GM18498 (cell line): ENCODE results near the gene ZNF408.
"Not testable (repeated sequence)": the region's sequence is repeated elsewhere in the genome, so short reads cannot be mapped to it uniquely, and the experiment has no call there.

ENCODE experiments used
- ATAC-seq: cut with Tn5 transposase; IDR thresholded peaks from one replicate; pipeline ENCODE4 v1.9.1; 2021; ENCODE audit warnings: mild to moderate bottlenecking, moderate library complexity; ENCODE audit not compliant: unreplicated experiment

ZNF408 gene

GRCh38 chr11:46696212-46696558 lies 4.6 kb upstream of the ZNF408 start:
- ATAC-seq, result no peak

DNA sequence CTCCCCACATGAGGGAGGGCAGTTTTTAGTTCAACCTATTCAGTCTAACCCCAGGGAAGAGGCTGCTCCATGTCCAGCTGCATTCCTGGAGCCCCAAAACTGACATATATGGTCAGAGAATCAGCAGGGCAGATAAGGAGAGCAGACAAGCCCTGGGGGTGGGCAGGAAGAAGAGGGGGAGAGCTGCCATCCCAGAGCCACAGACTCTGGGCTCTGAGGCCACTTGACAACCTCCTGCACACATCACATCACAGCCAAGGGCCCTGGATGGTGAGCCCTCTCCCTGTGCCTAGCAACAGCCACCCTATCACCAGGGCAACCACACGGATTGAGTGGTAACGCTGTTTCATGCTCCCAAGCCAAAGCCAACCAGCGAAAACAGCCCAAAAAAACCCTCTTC lies 3.5 kb upstream of the ZNF408 start:
- ATAC-seq, result no peak

GRCh38 chr11:46697723-46698122 lies 3.1 kb upstream of the ZNF408 start:
- no peak for ATAC-seq

DNA sequence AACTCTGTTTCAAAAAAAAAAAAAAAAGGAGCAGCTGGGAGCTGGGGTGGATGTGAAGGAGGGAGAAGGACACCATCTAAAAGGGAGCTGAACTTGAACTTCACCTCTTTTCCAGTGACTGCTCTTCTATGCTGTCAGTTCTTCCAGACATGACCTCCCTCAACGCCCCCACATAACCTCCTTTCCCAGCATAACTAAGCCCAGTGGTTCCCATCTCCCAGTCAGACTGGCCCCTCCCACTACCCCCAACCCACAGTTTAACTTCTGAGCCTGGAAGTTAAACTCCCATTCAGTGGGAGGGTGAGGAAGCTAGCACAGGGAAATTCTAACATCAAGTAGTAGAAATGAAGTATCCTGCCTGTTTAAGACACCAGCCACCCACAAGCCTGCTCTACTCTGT lies 2.2 kb upstream of the ZNF408 start:
- ATAC-seq, result no peak

DNA sequence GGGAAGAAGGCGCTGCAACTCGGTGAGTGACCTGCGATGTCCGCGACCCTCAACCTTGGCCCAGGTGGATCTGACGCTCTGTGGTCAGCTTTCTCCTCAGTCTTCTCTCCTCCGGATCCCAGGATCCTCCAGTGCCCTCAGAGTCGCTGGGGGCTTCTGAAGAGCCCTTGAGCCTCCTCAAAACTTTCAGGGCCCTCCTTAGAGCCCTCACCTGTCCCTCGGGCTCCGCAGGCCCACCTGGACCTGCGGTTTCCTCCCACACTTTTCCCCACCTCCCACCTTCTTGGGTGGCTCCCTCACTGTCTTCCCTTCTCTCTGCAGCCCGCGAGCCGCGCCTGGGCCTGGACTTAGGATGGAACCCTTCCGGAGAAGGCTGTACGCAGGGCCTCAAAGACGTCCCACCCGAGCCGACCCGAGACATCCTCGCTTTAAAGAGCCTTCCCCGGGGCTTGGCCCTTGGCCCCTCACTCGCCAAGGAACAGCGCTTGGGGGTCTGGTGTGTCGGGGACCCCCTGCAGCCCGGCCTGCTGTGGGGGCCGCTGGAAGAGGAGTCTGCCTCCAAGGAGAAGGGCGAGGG lies 335 bp downstream of the ZNF408 start:
- no peak for ATAC-seq

DNA sequence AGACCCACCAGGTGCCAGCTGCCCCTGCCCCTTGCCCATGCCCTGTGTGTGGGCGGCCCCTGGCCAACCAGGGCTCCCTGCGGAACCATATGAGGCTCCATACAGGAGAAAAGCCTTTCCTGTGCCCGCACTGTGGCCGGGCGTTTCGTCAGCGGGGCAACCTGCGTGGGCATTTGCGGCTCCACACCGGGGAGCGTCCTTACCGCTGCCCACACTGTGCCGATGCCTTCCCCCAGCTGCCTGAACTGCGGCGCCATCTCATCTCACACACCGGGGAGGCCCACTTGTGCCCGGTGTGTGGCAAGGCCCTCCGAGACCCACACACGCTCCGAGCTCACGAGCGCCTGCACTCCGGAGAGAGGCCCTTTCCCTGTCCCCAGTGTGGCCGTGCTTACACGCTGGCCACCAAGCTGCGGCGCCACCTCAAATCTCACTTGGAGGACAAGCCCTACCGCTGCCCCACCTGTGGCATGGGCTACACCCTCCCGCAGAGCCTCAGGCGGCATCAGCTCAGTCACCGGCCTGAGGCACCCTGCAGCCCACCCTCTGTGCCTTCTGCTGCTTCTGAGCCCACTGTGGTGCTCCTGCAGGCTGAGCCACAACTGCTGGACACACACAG lies 4.3 kb downstream of the ZNF408 start:
- no peak for ATAC-seq

DNA sequence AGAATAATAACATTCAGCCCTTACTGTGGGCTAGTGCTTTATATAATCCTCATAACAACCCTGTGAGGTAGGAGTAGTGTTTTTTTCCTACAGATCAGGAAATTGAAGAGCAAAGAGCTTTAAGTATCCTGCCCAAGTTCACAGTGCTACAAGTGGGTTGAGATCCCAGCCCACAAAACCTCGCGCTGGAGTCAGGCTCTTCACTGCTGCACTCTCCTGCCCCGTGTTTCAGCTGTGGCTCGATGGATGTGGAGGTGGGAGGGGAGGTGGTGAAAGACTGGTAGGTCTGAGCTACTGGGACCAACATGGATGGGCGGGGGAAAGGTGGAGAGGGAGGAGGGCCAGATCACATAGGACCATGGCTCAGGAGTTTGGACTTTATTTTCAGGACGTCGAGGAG lies 6.1 kb downstream of the ZNF408 start:
- ATAC-seq, result no peak

- ATAC-seq, result not testable (repeated sequence)
These were observed 8.5 kb downstream of the ZNF408 start for GRCh38 chr11:46709351-46709750.

- ATAC-seq, result no peak
These were observed 10.0 kb downstream of the ZNF408 start for GRCh38 chr11:46710821-46711269.

DNA sequence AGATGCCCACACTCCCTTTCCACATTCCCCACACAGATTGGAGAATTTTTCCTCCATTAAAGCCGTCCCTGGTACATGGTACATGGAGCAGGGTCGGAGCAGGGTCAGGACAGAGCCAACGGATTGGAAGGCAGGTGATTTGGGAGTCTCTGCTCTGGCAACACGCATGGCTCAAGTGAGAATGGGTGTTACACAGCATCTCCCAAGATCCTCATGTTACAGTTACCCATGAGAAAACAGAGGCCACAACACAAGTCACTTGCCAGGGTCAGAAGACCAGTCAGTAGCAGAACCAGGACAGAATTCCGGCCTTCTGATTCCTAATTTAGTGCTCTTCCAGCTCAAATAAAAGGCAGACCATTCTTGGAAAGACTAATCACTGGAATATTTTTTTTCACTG lies 10.5 kb downstream of the ZNF408 start:
- no peak for ATAC-seq

- ATAC-seq, result no peak
These were observed 12.2 kb downstream of the ZNF408 start for GRCh38 chr11:46712874-46713576.

DNA sequence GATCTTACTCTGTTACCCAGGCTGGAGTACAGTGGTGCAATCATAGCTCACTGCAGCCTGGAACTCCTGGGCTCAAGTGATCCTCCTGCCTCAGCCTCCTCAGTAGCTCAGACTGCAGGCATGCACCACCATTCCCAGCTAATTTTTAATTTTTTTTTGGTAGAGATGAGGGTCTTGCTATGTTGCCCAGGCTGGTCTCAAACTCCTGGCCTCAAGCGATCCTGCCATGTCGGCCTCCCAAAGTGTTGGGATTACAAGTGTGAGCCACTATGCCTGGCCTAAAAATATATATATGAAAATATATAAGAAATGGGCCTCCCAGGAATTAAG lies 17.0 kb downstream of the ZNF408 start:
- not testable (repeated sequence) for ATAC-seq

DNA sequence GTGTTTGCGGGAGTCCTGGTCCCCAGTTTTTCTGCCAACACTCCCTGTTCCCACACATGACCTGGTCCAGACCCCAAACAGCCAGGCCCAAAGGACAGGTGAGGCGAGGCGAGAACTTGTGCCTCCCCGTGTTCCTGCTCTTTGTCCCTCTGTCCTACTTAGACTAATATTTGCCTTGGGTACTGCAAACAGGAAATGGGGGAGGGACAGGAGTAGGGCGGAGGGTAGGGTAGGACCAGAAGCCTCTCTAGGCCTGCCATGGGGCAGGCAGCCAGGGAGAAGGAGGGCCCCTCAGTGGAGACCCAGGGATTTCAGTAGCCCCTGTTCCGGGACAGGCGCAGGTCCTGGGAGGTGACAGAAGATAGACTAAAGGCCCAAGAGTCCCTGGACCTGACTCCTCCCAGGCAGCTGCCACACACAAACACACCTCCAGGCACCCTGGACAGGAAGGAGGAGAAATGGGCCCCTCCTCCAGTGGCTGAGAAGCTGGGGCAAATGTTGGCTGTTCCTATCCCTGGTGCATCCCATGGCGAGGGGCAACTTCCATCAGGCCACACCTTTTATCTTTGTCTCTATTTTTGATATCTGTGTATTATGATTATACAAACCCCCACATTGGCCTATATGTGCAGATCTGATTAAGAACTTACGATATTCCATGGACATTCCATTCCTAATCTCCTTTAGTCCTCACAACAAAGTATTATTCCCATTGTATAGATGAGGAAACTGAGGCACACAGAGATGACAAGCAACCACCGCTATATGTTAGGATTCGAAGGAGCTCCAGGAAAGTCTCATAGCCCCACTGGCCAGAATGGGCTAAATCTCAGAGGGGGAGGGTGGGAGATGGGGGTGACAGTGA lies 17.6 kb downstream of the ZNF408 start:
- no peak for ATAC-seq

DNA sequence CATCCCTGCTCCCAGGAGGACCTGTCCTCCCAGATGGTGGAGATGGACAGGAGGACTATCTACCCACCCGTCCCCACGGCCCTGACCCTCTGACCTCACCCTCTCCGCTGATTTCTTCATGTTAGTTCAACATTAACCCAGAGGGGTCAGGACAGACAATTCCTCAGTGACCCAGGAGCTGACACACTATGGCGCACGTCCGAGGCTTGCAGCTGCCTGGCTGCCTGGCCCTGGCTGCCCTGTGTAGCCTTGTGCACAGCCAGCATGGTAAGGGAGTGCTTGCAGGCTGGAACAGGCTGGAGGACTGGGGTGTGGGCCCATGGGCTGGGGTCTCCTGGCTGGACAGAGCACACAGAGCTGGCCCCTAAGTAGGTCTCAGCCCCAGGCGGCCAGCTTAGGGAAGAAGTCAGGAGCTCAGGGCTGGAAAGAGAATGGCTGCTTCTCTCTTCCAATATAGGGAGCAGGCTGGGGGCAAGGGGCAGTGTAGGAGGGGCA lies 18.3 kb downstream of the ZNF408 start, which contains the start of gene F2:
TSS of gene F2 (plus strand) at position 166 of the 495 bp plus-strand sequence. CDS start at position 189, 23 bp downstream.
- no peak for ATAC-seq

GRCh38 chr11:46719543-46720218 lies 18.9 kb downstream of the ZNF408 start:
- ATAC-seq, result no peak

DNA sequence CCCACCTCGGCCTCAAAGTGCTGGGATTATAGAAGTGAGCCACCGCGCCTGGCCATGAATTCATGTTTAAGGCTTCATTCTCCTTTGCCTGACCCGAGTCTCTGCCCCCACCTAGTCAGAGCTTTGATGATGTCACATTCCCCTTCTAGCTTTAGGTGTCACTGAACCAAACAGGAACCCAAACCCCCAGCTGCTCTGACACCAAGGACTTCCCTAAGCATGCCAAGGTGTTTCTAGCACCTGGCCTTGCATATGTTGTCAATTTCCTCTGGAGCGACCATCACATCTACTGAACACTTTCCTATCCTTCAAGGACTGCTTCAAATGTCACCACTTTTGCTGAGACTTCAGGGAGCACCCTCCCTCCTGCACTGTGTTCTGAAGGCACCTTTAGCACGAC lies 20.5 kb downstream of the ZNF408 start:
- no peak for ATAC-seq

DNA sequence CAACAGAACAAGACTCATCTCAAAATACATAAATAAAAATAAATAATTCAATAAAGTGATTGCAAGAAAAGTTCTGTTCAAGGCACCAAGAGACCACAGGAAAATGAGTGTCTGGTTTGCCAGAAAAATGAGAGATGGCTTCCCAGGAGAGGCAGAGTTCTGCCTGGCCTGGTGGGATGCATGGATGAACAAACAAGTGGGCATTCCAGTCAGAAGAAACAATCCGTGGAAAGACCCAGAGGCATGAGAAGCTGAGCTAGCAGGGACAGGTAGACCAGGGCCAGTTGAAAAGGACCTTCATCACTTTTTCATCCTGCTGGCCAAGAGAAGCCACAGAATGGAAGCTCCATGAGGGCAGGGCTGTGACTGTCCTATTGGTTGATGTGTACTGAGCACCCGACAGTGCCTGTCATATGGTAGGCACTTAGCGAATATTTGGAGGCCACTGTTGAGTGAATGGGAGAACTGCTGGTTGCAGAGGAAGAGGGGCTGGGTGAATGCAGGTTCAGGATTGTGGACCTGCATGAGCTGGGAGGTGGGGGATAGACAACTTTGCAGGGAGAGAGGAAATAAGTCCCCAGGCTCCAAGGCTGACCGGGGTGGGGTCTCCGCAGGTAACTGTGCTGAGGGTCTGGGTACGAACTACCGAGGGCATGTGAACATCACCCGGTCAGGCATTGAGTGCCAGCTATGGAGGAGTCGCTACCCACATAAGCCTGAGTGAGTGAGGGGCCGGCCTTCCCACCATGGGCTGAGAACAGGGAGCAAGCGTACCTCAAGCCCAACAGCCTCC lies 21.9 kb downstream of the ZNF408 start:
- no peak for ATAC-seq

DNA sequence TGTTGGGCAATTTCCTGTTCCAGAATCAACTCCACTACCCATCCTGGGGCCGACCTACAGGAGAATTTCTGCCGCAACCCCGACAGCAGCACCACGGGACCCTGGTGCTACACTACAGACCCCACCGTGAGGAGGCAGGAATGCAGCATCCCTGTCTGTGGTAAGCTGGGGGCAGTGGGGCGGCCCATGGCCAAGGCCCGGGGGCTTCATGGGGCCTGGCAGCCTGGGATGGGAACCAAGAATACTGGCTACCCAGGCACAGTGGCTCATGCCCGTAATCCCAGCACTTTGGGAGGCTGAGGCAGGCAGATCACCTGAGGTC lies 22.5 kb downstream of the ZNF408 start:
- ATAC-seq, result no peak

GRCh38 chr11:46724088-46724487 lies 23.3 kb downstream of the ZNF408 start:
- no peak for ATAC-seq
